ENCODE data around the gene ZNF200.
"Not testable (repeated sequence)": the region's sequence is repeated elsewhere in the genome, so short reads cannot be mapped to it uniquely, and the experiment has no call there.

DNA sequence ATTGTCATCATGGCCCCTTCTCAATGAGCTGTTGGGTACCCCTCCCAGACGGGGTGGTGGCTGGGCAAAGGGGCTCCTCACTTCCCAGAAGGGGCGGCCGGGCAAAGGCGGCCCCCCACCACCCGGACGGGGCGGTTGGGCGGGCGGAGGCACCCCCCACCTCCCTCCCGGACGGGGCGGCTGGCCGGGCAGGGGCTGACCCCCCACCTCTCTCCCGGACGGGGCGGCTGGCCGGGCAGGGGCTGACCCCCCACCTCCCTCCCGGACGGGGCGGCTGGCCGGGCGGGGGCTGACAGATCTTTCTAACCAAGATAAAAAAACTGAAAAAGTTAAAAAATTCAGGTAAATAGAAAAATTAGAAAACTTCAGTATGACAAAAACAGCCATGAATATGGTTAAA, 36.3 kb upstream of the ZNF200 start:
- TF ChIP-seq, protein P1, sequence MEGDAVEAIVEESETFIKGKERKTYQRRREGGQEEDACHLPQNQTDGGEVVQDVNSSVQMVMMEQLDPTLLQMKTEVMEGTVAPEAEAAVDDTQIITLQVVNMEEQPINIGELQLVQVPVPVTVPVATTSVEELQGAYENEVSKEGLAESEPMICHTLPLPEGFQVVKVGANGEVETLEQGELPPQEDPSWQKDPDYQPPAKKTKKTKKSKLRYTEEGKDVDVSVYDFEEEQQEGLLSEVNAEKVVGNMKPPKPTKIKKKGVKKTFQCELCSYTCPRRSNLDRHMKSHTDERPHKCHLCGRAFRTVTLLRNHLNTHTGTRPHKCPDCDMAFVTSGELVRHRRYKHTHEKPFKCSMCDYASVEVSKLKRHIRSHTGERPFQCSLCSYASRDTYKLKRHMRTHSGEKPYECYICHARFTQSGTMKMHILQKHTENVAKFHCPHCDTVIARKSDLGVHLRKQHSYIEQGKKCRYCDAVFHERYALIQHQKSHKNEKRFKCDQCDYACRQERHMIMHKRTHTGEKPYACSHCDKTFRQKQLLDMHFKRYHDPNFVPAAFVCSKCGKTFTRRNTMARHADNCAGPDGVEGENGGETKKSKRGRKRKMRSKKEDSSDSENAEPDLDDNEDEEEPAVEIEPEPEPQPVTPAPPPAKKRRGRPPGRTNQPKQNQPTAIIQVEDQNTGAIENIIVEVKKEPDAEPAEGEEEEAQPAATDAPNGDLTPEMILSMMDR (IDR thresholded peaks at IDR 0.05), result not testable (repeated sequence)
- TF ChIP-seq POLR2A (IDR thresholded peaks at IDR 0.05), result not testable (repeated sequence)
